BLaER1 treated with 17β-estradiol and CSF1 and Interleukin-3, amounts not matched to agents 10 nM and 100 nM (cell line): Measurements from ENCODE around the gene UBE2L3.
A peak's percentile ranks its signal among the peaks of the same experiment; 100 is the strongest.
"Not testable (repeated sequence)": the region's sequence is repeated elsewhere in the genome, so short reads cannot be mapped to it uniquely, and the experiment has no call there.

Experiments used
- H3K27ac ChIP-seq, 11 experiments: shearing (Covaris generic); formaldehyde crosslinking; 2 replicates each; pipeline ENCODE4 v1.8.1; 2022
- H3K27me3 ChIP-seq, 11 experiments: shearing (Covaris generic); formaldehyde crosslinking; 2 replicates each; pipeline ENCODE4 v1.8.1; 2022
- H3K36me3 ChIP-seq, 11 experiments: shearing (Covaris generic); formaldehyde crosslinking; 2 replicates each; pipeline ENCODE4 v1.8.1; 2022
- H3K4me1 ChIP-seq, 10 experiments: shearing (Covaris generic); formaldehyde crosslinking; 2 replicates each; pipeline ENCODE4 v1.8.1; 2022
- H3K4me2 ChIP-seq, 11 experiments: shearing (Covaris generic); formaldehyde crosslinking; 2 replicates each; pipeline ENCODE4 v1.8.1; 2022
- H3K4me3 ChIP-seq, 10 experiments: shearing (Covaris generic); formaldehyde crosslinking; 2 replicates each; pipeline ENCODE4 v1.8.1; 2022
- H3K9ac ChIP-seq, 11 experiments: shearing (Covaris generic); formaldehyde crosslinking; 2 replicates each; pipeline ENCODE4 v1.8.1; 2022
- H3K9me3 ChIP-seq, 11 experiments: shearing (Covaris generic); formaldehyde crosslinking; replicated peaks in 1 of 11; 2 replicates each; pipeline ENCODE4 v1.8.1; 2022
- H4K20me1 ChIP-seq, 11 experiments: shearing (Covaris generic); formaldehyde crosslinking; 2 replicates each; pipeline ENCODE4 v1.8.1; 2022
- Cebpa-rat ChIP-seq, 11 experiments: shearing (Covaris generic); IDR thresholded peaks; 2 replicates each; pipeline ENCODE4 v1.8.1; 2022

Gene UBE2L3

DNA sequence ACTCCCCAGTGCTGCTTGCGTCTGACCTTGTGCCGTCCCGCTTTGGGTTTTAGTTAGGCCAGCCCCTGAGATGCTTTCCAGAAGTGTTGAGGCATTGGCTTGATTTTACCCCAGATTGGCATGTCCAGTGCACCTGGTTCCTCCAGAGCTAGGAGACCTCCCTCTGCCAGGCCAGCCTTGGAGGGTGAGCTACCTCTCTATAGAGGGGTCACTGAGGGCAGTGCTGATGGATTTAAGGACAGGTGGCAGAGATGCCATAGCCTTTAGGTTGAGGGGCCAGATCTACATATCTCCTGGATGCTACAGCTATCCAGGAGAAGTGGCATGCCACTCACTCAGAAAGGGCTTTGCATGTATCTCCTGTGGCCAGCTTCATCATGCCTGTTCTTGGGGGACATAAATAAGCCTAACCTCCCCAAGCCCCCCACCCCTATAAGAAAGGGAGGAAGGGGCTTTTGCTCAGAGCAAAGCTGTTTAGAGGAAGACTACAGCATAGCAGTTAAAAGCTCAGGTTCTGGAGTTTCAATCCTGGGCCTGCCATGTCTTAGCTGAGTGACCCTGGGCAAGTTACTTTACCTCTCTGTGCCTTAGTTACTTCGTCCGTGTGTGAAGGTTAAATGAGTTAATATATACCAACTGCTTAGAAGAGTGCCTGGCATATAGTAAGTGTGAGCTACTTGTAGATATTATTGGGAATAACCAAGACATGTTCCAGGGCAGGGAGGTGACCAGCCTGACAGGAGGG lies 6.4 kb downstream of the UBE2L3 start:
- peak overlapping the region in 3 of 11 experiments; percentile 11 to 13 (median 11); a peak in 2 of 22 replicates for H3K27ac ChIP-seq
- H4K20me1 ChIP-seq, result peaks cover 100% of the 10 kb centered on the region in 11 experiments

DNA sequence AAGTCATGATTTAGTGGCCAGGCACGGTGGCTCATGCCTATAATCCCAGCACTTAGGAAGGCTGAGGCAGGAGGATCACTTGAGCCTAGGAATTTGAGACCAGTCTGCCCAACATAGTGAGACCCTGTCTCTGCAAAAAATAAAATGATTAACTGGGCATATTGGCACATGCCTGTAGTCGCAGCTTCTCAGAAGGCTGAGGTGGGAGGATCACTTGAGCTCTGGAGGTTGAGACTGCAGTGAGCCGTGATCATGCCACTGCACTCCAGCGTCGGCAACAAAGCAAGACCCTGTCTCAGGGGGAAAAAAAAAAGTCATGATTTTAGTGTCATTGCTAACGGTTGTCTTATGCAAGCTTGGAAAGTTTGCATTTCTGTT lies 11.9 kb downstream of the UBE2L3 start:
- no peaks in the 10 kb centered on the region for H3K27me3 ChIP-seq
- H3K36me3 ChIP-seq, result peaks cover 17 to 91% (median 44%) of the 10 kb centered on the region in 11 experiments
- H3K4me2 ChIP-seq, result peak overlapping the region in 10 of 11 experiments; percentile 1 to 67 (median 26); a peak in 11 of 22 replicates
- H4K20me1 ChIP-seq, result peaks cover 100% of the 10 kb centered on the region in 11 experiments
- H3K9me3 ChIP-seq, result no peaks in the 10 kb centered on the region
- H3K27ac ChIP-seq, result peak overlapping the region in 1 of 11 experiments; percentile 14; a peak in 1 of 22 replicates
- TF ChIP-seq Cebpa-rat (IDR thresholded peaks at IDR 0.05), result no peak
- H3K4me3 ChIP-seq, result no peak overlapping the region
- H3K4me1 ChIP-seq, result peaks cover 53 to 77% (median 58%) of the 10 kb centered on the region in 10 experiments
- H3K9ac ChIP-seq, result peak overlapping the region in 2 of 11 experiments; percentile 5 to 21; a peak in 1 of 22 replicates

More for the DNA sequence above, 6.4 kb downstream of the UBE2L3 start:
- H3K4me2 ChIP-seq, result peak overlapping the region; percentile 10 to 99 (median 32); a peak in 20 of 22 replicates
- no peaks in the 10 kb centered on the region for H3K9me3 ChIP-seq
- H3K4me3 ChIP-seq, result no peak overlapping the region
- H3K4me1 ChIP-seq, result peaks cover 65 to 96% (median 82%) of the 10 kb centered on the region in 10 experiments
- H3K9ac ChIP-seq, result peak overlapping the region in 3 of 11 experiments; percentile 10 to 25 (median 19); a peak in 1 of 22 replicates
- no peak for TF ChIP-seq Cebpa-rat (IDR thresholded peaks at IDR 0.05)
- no peaks in the 10 kb centered on the region for H3K27me3 ChIP-seq
- H3K36me3 ChIP-seq, result peaks cover 22 to 79% (median 53%) of the 10 kb centered on the region in 11 experiments

DNA sequence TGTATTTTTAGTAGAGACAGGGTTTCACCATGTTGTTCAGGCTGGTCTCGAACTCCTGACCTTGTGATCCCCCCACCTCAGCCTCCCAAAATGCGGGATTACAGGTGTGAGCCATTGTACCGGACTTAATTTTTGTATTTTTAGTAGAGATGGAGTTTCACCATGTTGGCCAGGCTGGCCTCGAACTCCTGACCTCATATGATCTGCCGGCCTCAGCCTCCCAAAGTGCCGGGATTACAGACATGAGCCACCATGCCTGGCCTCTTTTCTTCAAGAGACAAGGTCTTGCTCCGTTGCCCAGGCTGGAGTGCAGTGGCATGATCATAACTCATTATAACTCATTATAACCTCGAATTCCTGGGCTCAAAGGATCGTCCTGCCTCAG lies 13.1 kb downstream of the UBE2L3 start:
- H3K9ac ChIP-seq, H3K27me3 ChIP-seq, H3K4me3 ChIP-seq, H3K9me3 ChIP-seq, H3K27ac ChIP-seq: not testable (repeated sequence)
- 0 out of 22 replicates have a peak overlapping the region, but pooled peaks of 1 of the 11 experiments have one; percentile 2 for H3K4me2 ChIP-seq
- peaks cover 17 to 97% (median 52%) of the 10 kb centered on the region in 11 experiments for H3K36me3 ChIP-seq
- peaks cover 50 to 76% (median 59%) of the 10 kb centered on the region in 10 experiments for H3K4me1 ChIP-seq
- peaks cover 100% of the 10 kb centered on the region in 11 experiments for H4K20me1 ChIP-seq

DNA sequence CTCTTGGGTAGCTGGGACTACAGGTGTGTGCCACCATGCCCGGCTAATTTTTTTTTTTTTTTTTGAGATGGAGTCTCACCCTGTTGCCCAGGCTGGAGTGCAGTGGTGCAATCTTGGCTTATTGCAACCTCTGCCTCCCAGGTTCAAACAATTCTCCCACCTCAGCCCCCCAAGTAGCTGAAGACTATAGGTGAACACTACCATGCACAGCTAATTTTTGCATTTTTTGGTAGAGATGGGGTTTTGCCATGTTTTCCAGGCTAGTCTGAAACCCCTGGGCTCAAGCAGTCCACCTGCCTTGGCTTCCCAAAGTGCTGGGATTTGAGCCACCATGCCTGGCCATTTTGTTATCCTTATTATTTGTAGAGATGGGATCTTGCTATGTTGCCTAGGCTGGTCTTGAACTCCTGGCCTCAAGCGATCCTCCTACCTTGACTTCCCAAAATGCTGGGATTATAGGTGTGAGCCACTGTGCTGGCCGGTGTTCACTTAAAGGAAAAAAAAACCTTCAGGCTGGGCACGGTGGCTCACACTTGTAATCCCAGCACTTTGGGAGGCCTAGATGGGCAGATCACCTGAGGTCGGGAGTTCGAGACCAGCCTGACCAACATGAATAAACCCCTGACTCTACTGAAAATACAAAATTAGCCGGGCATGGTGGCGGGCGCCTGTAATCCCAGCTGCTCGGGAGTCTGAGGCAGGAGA lies 13.6 kb downstream of the UBE2L3 start:
- not testable (repeated sequence) for H3K4me3 ChIP-seq, H3K27me3 ChIP-seq, H3K27ac ChIP-seq, H3K9me3 ChIP-seq
- H3K9ac ChIP-seq, result peak overlapping the region in 1 of 11 experiments; percentile 19; a peak in 1 of 22 replicates
- peak overlapping the region in 6 of 11 experiments; percentile 2 to 37 (median 10); a peak in 5 of 22 replicates for H3K4me2 ChIP-seq
- peaks cover 23 to 97% (median 57%) of the 10 kb centered on the region in 11 experiments for H3K36me3 ChIP-seq
- peaks cover 54 to 76% (median 61%) of the 10 kb centered on the region in 10 experiments for H3K4me1 ChIP-seq
- H4K20me1 ChIP-seq, result peaks cover 100% of the 10 kb centered on the region in 11 experiments

DNA sequence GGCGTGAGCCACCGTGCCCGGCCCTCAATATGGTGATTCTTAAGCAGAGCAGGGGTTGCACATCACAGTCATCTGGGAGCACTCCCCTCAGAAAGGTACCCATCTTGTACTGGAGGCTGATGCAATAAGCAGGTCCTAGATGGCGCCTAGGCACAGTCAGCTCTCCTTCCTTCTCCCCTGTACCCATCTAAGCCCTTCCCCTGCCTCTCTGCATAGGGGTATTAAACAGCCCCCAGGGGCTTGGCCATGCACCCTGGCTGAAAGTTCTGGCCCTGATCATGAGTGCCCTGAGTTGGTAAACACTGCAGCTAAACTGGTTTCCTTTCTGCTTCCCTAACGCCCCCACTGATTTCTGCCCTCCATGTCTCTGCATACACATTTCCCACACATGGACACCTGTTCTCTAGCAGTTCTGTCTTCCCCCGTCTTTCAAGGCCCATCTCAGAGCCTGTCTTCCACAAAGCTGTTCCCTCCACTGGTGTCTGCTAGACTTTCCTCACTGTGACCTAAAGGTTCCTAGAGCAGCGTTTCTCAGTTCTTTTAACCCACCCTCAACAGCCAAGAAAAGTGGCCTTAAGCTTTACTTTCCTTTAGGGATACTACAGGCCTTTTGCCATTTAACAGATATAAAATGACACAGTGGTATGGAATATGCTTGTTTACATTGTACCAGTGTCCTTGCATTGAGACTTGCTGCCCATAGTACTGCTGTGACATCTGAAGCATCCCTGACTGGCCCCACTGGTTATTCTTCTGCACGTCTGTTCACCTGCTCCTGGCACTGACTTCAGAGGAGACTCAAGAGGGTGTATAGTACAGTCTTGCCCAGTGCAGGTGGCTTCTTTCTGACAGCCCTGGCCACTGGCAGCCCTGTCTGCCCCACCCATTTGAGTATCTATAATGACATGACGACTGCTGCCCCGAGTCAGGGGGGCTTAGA lies 15.6 kb downstream of the UBE2L3 start:
- Histone ChIP-seq H3K27ac (peak overlapping the region in 1 of 11 experiments; percentile 29; a peak in 1 of 22 replicates), H3K9me3 (no peaks in the 10 kb centered on the region), H3K27me3 (no peaks in the 10 kb centered on the region), H3K4me2 (peak overlapping the region in 6 of 11 experiments; percentile 7 to 40 (median 23); a peak in 6 of 22 replicates), H3K4me3 (no peak overlapping the region), H3K36me3 (peaks cover 14 to 92% (median 47%) of the 10 kb centered on the region in 11 experiments; a peak in 20 of 22 replicates), H3K9ac (peak overlapping the region in 3 of 11 experiments; percentile 2 to 13 (median 9); a peak in 2 of 22 replicates), H3K4me1 (peaks cover 59 to 74% (median 65%) of the 10 kb centered on the region in 10 experiments), H4K20me1 (peaks cover 100% of the 10 kb centered on the region in 11 experiments)
- no peak for TF ChIP-seq Cebpa-rat (IDR thresholded peaks at IDR 0.05)

DNA sequence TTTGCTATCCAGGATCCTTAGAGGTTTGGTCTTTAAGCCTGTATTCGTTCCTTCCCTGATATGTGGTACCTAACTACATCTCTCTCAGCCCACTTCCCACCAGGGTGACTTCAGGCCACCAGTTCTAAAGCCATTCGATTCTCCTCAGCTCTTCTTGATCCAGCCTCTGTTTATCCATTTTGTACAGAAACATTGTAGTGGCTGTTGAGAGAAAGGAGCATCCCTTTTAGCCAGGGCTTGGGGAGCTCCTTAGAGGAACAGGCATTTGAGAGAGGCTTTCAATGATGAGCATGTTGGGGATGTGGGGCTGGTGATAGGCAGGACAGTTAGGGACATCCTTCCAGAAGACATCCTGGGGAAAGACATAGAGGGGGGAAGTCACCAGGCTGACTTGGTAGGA lies 17.9 kb downstream of the UBE2L3 start:
- Histone ChIP-seq H3K9me3 (no peaks in the 10 kb centered on the region), H3K9ac (no peak overlapping the region), H3K36me3 (peaks cover 14 to 92% (median 52%) of the 10 kb centered on the region in 11 experiments; a peak in 21 of 22 replicates), H3K4me3 (no peak overlapping the region), H3K4me1 (peaks cover 58 to 74% (median 67%) of the 10 kb centered on the region in 10 experiments), H3K27ac (no peak overlapping the region), H3K4me2 (no peak overlapping the region), H4K20me1 (peaks cover 100% of the 10 kb centered on the region in 11 experiments), H3K27me3 (no peaks in the 10 kb centered on the region)
- TF ChIP-seq Cebpa-rat (IDR thresholded peaks at IDR 0.05), result no peak

DNA sequence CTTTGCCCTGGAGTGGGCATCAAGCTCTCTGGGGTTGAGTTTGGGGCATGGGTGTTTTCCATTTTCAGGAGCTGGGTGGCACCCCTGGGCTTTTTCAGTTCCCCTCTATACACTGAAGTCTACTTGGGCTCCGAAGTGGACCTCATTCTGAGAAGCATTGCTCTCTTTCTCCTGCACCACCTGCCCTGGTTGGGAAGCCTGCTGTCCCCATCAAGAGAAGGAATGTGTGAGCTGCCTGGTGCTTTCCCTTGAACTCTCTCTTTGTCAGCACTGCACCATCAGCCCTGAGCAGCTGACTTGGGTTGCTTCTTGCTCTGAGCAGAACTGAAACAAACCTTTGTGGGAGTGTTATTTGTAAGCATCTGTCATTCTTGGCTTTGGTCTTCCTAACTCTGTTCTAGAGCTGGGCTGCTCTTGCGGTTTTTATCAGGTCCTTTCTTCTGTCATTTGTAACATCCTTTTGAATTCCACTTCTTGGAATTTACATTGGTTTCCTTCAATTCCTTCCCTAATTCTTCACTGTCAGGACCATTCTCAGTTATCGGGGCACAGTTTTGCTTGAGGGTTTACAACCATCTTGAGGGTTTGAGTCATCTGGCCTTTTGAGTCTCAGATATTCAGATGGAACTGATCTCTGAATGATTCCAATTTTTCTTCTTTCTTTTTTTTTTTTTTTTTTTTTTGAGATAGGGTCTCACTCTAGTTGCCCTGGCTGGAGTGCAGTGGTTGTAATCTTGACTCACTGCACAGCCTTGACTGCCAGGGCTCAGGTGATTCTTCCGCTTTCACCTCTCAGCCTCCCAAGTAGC lies 20.5 kb downstream of the UBE2L3 start:
- peaks cover 100% of the 10 kb centered on the region in 11 experiments for H4K20me1 ChIP-seq
- H3K36me3 ChIP-seq, result peaks cover 30 to 91% (median 65%) of the 10 kb centered on the region in 11 experiments
- peak overlapping the region in 4 of 11 experiments; percentile 0 to 26 (median 14); a peak in 7 of 22 replicates for H3K27ac ChIP-seq

More for the DNA sequence above, 20.5 kb downstream of the UBE2L3 start:
- Histone ChIP-seq H3K9ac (peak overlapping the region in 4 of 11 experiments; percentile 2 to 57 (median 14); a peak in 5 of 22 replicates), H3K9me3 (no peaks in the 10 kb centered on the region), H3K4me3 (no peak overlapping the region), H3K4me2 (peak overlapping the region; percentile 38 to 76 (median 57)), H3K4me1 (peaks cover 49 to 74% (median 62%) of the 10 kb centered on the region in 10 experiments), H3K27me3 (no peaks in the 10 kb centered on the region)
- TF ChIP-seq Cebpa-rat (IDR thresholded peaks at IDR 0.05), result no peak
